OCI-LY7 (cell line): ENCODE measurements around the gene HACD3.

Experiments used
- EZH2phosphoT487 ChIP-seq: fragments of 200-600 bp; sonication (generic); IDR thresholded peaks from 2 replicates; pipeline ENCODE4 v1.6.1; 2018; ENCODE audit warnings: low read depth, borderline replicate concordance, mild to moderate bottlenecking, mixed run types, antibody characterized with exemption, low read length, moderate library complexity, mixed read lengths
- TF ChIP-seq, protein P1 (sequence below): fragments of 200-600 bp; sonication (generic); conservative IDR thresholded peaks from 2 replicates; pipeline ENCODE4 v1.5.1; 2014; ENCODE audit warnings: mild to moderate bottlenecking, antibody characterized with exemption, low read length, moderate library complexity, mixed read lengths

DNA sequence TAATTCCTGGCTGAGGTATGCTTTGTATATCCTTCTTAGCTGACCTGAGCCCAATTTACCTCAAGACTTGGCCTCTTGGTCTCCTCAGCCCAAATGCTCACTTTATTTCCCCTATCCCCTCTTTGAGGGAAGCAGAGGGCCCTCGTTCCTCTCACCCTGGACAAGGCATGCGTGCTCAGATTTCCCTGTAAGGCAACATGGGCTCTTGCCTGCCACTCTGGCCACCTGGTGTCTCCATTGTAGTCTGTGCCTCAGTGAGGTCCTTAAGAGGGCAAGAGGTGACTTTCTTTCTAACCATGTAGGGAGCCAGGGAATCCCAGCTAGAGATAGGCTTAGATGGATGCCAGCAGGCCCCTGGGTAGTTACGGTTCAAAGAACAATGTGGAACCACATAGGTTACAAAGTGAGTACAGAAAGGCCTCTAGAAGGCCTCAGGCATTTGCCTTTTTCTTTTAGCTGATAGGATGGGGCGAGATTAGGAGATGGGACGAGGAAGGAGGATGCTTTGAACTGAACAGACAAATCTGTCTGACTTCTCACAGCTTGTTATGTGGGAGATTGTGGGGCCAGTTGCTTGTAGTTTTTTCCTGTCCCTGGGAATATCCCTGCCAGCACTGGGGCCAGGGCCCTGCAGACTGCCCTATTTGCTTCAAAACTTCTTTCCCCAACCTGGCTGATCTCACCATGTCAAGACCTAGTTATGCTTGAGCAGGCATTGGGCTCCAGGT lies 81.8 kb downstream of the HACD3 start:
- TF ChIP-seq, protein P1, sequence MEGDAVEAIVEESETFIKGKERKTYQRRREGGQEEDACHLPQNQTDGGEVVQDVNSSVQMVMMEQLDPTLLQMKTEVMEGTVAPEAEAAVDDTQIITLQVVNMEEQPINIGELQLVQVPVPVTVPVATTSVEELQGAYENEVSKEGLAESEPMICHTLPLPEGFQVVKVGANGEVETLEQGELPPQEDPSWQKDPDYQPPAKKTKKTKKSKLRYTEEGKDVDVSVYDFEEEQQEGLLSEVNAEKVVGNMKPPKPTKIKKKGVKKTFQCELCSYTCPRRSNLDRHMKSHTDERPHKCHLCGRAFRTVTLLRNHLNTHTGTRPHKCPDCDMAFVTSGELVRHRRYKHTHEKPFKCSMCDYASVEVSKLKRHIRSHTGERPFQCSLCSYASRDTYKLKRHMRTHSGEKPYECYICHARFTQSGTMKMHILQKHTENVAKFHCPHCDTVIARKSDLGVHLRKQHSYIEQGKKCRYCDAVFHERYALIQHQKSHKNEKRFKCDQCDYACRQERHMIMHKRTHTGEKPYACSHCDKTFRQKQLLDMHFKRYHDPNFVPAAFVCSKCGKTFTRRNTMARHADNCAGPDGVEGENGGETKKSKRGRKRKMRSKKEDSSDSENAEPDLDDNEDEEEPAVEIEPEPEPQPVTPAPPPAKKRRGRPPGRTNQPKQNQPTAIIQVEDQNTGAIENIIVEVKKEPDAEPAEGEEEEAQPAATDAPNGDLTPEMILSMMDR, result no peak
- no peak for TF ChIP-seq EZH2phosphoT487
